Smooth muscle cell (in vitro differentiated cells): ENCODE measurements around the gene USP6NL. TPM values are rescaled to one million over a fixed set of nuclear protein-coding genes. Genes with fewer than 3 reads are reported as not detected.

Experiments
- DNase-seq: peaks from one replicate; lab custom pipeline; 2025; ENCODE audit not compliant: unreplicated experiment; lab: John Stamatoyannopoulos, UW
- H2AFZ ChIP-seq: fragments of 200-600 bp; sonication (generic); 2 replicates; pipeline ENCODE4 v1.6.0; 2016; ENCODE audit warnings: antibody characterized with exemption, low read depth, mild to moderate bottlenecking
- H3F3A ChIP-seq: fragments of 200-600 bp; sonication (generic); 2 replicates; pipeline ENCODE4 v1.6.0; 2017; ENCODE audit warnings: antibody characterized with exemption, low read depth
- H3K27ac ChIP-seq: fragments of 200-600 bp; sonication (generic); 2 replicates; pipeline ENCODE4 v1.5.1; 2016; ENCODE audit warnings: low read depth, mild to moderate bottlenecking
- H3K27me3 ChIP-seq: fragments of 200-600 bp; sonication (generic); 2 replicates; pipeline ENCODE4 v1.6.1; 2016; ENCODE audit warnings: low read depth, mild to moderate bottlenecking
- H3K36me3 ChIP-seq: fragments of 200-600 bp; sonication (generic); 2 replicates; pipeline ENCODE4 v1.5.1; 2016; ENCODE audit warnings: low read depth
- H3K4me1 ChIP-seq: fragments of 200-600 bp; sonication (generic); 2 replicates; pipeline ENCODE4 v1.5.1; 2016; ENCODE audit warnings: low read depth
- H3K4me2 ChIP-seq: fragments of 200-600 bp; sonication (generic); 2 replicates; pipeline ENCODE4 v1.6.0; 2016; ENCODE audit warnings: mild to moderate bottlenecking
- H3K4me3 ChIP-seq: fragments of 200-600 bp; sonication (generic); 2 replicates; pipeline ENCODE4 v1.5.1; 2016; ENCODE audit warnings: mild to moderate bottlenecking
- H3K79me2 ChIP-seq: fragments of 200-600 bp; sonication (generic); 2 replicates; pipeline ENCODE4 v1.6.0; 2016; ENCODE audit warnings: low read depth, mild to moderate bottlenecking
- H3K9ac ChIP-seq: fragments of 200-600 bp; sonication (generic); 2 replicates; pipeline ENCODE4 v1.6.0; 2016; ENCODE audit warnings: low read depth
- H3K9me3 ChIP-seq: fragments of 200-600 bp; sonication (generic); replicated peaks from 2 replicates; pipeline ENCODE4 v1.5.1; 2016; ENCODE audit warnings: low read depth
- H4K20me1 ChIP-seq: fragments of 200-600 bp; sonication (generic); 2 replicates; pipeline ENCODE4 v1.6.0; 2016; ENCODE audit warnings: low read depth
- WGBS: methylation state at CpG from one replicate; pipeline ENCODE4 v1.1.7; 2016; ENCODE audit warnings: low lambda C conversion rate; 5-methylcytosine and 5-hydroxymethylcytosine counted together
- polyA plus RNA-seq: library from polyadenylated mRNA; unstranded; fragments of >200 nt; fragmentation: Nextera tagmentation; extraction: Ambion mirVana; gene quantifications from 2 replicates; pipeline ENCODE4 v1.2.1, GENCODE V29; 2016
- total RNA-seq: library from RNA; depleted of rRNA; stranded (reverse); fragments of >200 nt; gene quantifications from 2 replicates; pipeline ENCODE4 v1.2.3, GENCODE V29; 2014
- TF ChIP-seq, protein P1 (sequence below): fragments of 200-600 bp; sonication (generic); IDR thresholded peaks from 2 replicates; pipeline ENCODE4 v1.5.1; 2017; ENCODE audit warnings: borderline replicate concordance, mild to moderate bottlenecking, antibody characterized with exemption; ENCODE audit not compliant: insufficient read depth, poor library complexity, severe bottlenecking

The USP6NL gene
- total and polyA plus RNA-seq, 2 experiments from 2014 or later, result 12.0 to 32.8 TPM

DNA sequence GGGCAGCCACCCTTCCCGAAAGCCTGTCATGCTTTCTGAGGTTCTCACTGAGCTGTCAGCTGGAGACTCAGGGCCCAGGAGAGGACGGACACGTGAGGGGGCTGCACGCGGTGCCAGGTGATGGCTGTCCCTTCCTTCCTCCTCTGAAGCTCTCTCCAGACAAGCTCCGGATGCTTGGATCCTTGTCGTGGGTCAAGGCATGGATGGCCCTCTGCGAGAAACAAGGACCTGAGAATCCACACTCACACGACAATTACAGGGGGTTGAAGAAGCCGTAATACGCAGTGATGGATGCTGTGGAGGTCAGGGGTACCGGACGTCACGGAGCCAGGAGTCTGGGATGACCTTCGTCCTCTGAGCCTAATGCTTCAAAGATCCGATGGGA lies 170.3 kb downstream of the USP6NL start:
- no peak overlapping the region for H3K4me3 ChIP-seq
- H4K20me1 ChIP-seq, result no peaks in the 10 kb centered on the region
- no peak overlapping the region for H2AFZ ChIP-seq
- no peaks in the 10 kb centered on the region for H3K36me3 ChIP-seq
- WGBS, result 92% methylated on average over 16 of the region's 16 CpGs
- no peaks in the 10 kb centered on the region for H3K4me1 ChIP-seq
- no peak overlapping the region for H3K9ac ChIP-seq
- no peaks in the 10 kb centered on the region for H3F3A ChIP-seq
- no peaks in the 10 kb centered on the region for H3K79me2 ChIP-seq
- H3K4me2 ChIP-seq, result no peak overlapping the region
- DNase-seq, result no peak
- H3K27me3 ChIP-seq, result no peaks in the 10 kb centered on the region
- no peak overlapping the region for H3K27ac ChIP-seq
- no peaks in the 10 kb centered on the region for H3K9me3 ChIP-seq
- TF ChIP-seq, protein P1, sequence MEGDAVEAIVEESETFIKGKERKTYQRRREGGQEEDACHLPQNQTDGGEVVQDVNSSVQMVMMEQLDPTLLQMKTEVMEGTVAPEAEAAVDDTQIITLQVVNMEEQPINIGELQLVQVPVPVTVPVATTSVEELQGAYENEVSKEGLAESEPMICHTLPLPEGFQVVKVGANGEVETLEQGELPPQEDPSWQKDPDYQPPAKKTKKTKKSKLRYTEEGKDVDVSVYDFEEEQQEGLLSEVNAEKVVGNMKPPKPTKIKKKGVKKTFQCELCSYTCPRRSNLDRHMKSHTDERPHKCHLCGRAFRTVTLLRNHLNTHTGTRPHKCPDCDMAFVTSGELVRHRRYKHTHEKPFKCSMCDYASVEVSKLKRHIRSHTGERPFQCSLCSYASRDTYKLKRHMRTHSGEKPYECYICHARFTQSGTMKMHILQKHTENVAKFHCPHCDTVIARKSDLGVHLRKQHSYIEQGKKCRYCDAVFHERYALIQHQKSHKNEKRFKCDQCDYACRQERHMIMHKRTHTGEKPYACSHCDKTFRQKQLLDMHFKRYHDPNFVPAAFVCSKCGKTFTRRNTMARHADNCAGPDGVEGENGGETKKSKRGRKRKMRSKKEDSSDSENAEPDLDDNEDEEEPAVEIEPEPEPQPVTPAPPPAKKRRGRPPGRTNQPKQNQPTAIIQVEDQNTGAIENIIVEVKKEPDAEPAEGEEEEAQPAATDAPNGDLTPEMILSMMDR, result no peak

DNA sequence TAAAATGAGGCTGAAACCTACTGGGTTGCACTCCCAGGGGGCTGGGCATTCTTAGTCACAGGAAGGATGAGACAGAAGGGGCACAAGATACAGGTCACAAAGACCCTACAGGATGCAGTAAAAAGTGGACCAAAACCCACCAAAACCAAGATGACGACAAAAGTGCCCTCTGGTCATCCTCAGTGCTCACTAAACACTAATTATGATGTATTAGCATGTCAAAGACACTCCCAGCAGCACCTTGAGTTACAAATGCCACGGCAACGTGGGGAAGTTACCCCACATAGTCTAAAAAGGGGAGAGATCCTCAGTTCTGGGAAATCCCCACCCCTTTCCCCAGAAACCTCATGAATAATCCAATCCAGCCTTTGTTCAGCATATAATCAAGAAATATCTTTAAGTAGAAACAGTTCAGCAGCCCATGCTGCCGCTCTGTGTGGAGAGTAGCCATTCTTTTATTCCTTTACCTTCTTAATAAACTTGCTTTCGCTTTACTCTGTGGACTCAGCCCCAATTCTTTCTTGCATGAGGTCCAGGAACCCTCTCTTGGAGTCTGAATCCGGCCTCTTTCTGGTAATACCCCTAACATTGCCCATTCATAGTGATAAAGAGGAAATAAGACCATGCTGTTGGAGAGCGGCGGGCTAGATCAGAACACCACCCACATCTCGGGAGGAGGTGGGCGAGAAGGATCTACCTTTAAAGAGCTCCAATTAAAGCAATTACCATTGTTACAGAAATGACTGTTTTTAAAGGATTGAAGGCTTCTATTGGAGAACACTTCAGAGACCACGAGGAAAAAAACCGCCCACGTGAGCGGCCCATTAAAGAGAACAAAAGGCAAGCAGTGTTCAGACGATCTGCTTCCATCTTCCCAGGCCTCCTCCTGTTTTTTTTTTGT lies 170.9 kb downstream of the USP6NL start:
- WGBS, result 76% methylated on average over 15 of the region's 15 CpGs
- Histone ChIP-seq H2AFZ (no peak overlapping the region), H3K27ac (no peak overlapping the region), H4K20me1 (no peaks in the 10 kb centered on the region), H3K9ac (no peak overlapping the region), H3K4me3 (no peak overlapping the region), H3F3A (no peaks in the 10 kb centered on the region), H3K4me1 (peaks cover 5% of the 10 kb centered on the region), H3K9me3 (no peaks in the 10 kb centered on the region), H3K4me2 (no peak overlapping the region), H3K36me3 (no peaks in the 10 kb centered on the region), H3K27me3 (no peaks in the 10 kb centered on the region), H3K79me2 (no peaks in the 10 kb centered on the region)
- no peak for DNase-seq
- TF ChIP-seq, protein P1, result no peak

DNA sequence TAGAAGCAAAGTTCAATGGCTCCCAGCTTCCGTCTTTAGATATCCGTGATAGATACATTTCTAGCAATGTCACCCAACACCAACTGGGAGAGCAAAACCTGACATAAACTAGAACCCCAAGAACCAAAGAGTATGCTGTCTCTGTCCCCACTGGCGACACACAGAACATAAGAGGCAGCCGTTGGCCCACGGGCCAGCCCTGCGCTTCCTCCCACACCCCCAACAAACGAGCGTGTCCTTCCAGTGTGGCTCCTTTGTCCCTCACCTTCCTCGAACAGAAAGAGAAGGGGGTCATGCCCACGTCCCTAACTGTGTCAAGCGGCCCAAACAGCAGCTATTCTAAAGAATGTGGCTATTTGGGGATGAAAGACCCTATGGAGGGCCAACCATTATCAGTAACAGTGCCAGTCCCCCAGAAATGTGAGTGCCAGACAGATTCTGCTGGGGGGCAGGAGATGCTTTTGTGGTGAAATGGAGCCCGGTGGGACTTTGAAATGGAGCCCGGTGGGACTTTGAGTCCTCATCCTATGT lies 171.9 kb downstream of the USP6NL start:
- H3K27ac ChIP-seq, result no peak overlapping the region
- DNase-seq, result no peak
- no peak overlapping the region for H2AFZ ChIP-seq
- H3K4me2 ChIP-seq, result no peak overlapping the region
- no peaks in the 10 kb centered on the region for H3K79me2 ChIP-seq
- H3F3A ChIP-seq, result no peaks in the 10 kb centered on the region
- H3K4me3 ChIP-seq, result no peak overlapping the region
- H3K9me3 ChIP-seq, result no peaks in the 10 kb centered on the region
- no peaks in the 10 kb centered on the region for H4K20me1 ChIP-seq
- H3K36me3 ChIP-seq, result no peaks in the 10 kb centered on the region
- no peaks in the 10 kb centered on the region for H3K27me3 ChIP-seq
- peaks cover 5% of the 10 kb centered on the region for H3K4me1 ChIP-seq
- TF ChIP-seq, protein P1, result no peak
- WGBS, result 95% methylated on average over 13 of the region's 13 CpGs
- H3K9ac ChIP-seq, result no peak overlapping the region
